Neural cell (in vitro differentiated cells): ENCODE measurements around the gene EN2. TPM values are rescaled to one million over a fixed set of nuclear protein-coding genes. Genes with fewer than 3 reads are reported as not detected.

Source experiments
- H2AFZ ChIP-seq: fragments of 200-600, 300-800 bp; sonication (generic), shearing (Covaris generic); 2 replicates; pipeline ENCODE4 v1.6.0; 2014; ENCODE audit warnings: low read depth, mild to moderate bottlenecking, antibody characterized with exemption, low read length, moderate library complexity
- H3F3A ChIP-seq: fragments of 200-600 bp; shearing (Covaris generic); 2 replicates; pipeline ENCODE4 v1.6.1; 2016; ENCODE audit warnings: mild to moderate bottlenecking, moderate library complexity, mixed read lengths, antibody characterized with exemption, low read length; ENCODE audit not compliant: insufficient read depth, poor library complexity, severe bottlenecking
- H3K27ac ChIP-seq: fragments of 200-600, 300-800 bp; sonication (generic), shearing (Covaris generic); 2 replicates; pipeline ENCODE4 v1.5.1; 2014; ENCODE audit warnings: mild to moderate bottlenecking, low read length, moderate library complexity
- H3K27me3 ChIP-seq: fragments of 300-800, 200-600 bp; sonication (generic), shearing (Covaris generic); 2 replicates; pipeline ENCODE4 v1.6.0; 2014; ENCODE audit warnings: mild to moderate bottlenecking, low read depth, low read length, moderate library complexity; ENCODE audit not compliant: insufficient read depth
- H3K36me3 ChIP-seq: fragments of 300-800, 200-600 bp; sonication (generic), shearing (Covaris generic); 2 replicates; pipeline ENCODE4 v1.5.1; 2014; ENCODE audit warnings: mild to moderate bottlenecking, antibody characterized with exemption, low read length, moderate library complexity; ENCODE audit not compliant: insufficient read depth
- H3K4me2 ChIP-seq: fragments of 300-800, 200-600 bp; sonication (generic), shearing (Covaris generic); 2 replicates; pipeline ENCODE4 v1.6.0; 2014; ENCODE audit warnings: mild to moderate bottlenecking, low read length
- H3K4me3 ChIP-seq: fragments of 300-800, 200-600 bp; sonication (generic), shearing (Covaris generic); 2 replicates; pipeline ENCODE4 v1.5.1; 2014; ENCODE audit warnings: mild to moderate bottlenecking, low read length, moderate library complexity
- H3K79me2 ChIP-seq: fragments of 200-600 bp; shearing (Covaris generic); replicated peaks from 2 replicates; pipeline ENCODE4 v1.6.0; 2014; ENCODE audit warnings: mild to moderate bottlenecking, low read length, moderate library complexity; ENCODE audit not compliant: insufficient read depth
- H3K9ac ChIP-seq: fragments of 300-800, 200-600 bp; sonication (generic), shearing (Covaris generic); 2 replicates; pipeline ENCODE4 v1.6.1; 2016; ENCODE audit warnings: mild to moderate bottlenecking, low read length, mixed read lengths
- H3K9me2 ChIP-seq: fragments of 200-600 bp; shearing (Covaris generic); 2 replicates; pipeline ENCODE4 v1.6.1; 2016; ENCODE audit warnings: mild to moderate bottlenecking, low read length, mixed read lengths; ENCODE audit not compliant: insufficient read depth
- H3K9me3 ChIP-seq: fragments of 200-600, 300-800 bp; sonication (generic), shearing (Covaris generic); 2 replicates; pipeline ENCODE4 v1.6.1; 2016; ENCODE audit warnings: mild to moderate bottlenecking, mixed run types, low read length, moderate library complexity, mixed read lengths
- H4K20me1 ChIP-seq: fragments of 200-600 bp; shearing (Covaris generic); 2 replicates; pipeline ENCODE4 v1.6.1; 2016; ENCODE audit warnings: mild to moderate bottlenecking, mixed run types; ENCODE audit not compliant: insufficient read depth
- CTCF ChIP-seq: fragments of 450-650 bp; IDR thresholded peaks from 2 replicates; pipeline ENCODE4 v1.5.1; 2014; ENCODE audit warnings: antibody characterized with exemption, mild to moderate bottlenecking, moderate library complexity; ENCODE audit not compliant: poor library complexity, severe bottlenecking
- EP300 ChIP-seq: fragments of 450-650 bp; conservative IDR thresholded peaks from 2 replicates; pipeline ENCODE4 v1.6.1; 2014; ENCODE audit warnings: antibody characterized with exemption, mild to moderate bottlenecking, moderate library complexity; ENCODE audit not compliant: poor library complexity, severe bottlenecking
- EZH2 ChIP-seq: fragments of 200-600, 300-800 bp; shearing (Covaris generic), sonication (generic); IDR thresholded peaks from 2 replicates; pipeline ENCODE4 v1.6.1; 2014; ENCODE audit warnings: antibody characterized with exemption, low read length, borderline replicate concordance, mild to moderate bottlenecking; ENCODE audit not compliant: insufficient read depth, poor library complexity, severe bottlenecking
- MXI1 ChIP-seq: fragments of 450-650 bp; conservative IDR thresholded peaks from 2 replicates; pipeline ENCODE4 v1.6.1; 2014; ENCODE audit warnings: antibody characterized with exemption, mild to moderate bottlenecking; ENCODE audit not compliant: poor library complexity, severe bottlenecking
- POLR2AphosphoS5 ChIP-seq: IDR thresholded peaks from 2 replicates; pipeline ENCODE4 v1.6.1; 2012
- RAD21 ChIP-seq: fragments of 450-650 bp; conservative IDR thresholded peaks from 2 replicates; pipeline ENCODE4 v1.6.1; 2014; ENCODE audit warnings: antibody characterized with exemption, mild to moderate bottlenecking, moderate library complexity
- REST ChIP-seq: IDR thresholded peaks from 2 replicates; pipeline ENCODE4 v1.6.1; 2012; ENCODE audit warnings: borderline replicate concordance
- SMC3 ChIP-seq: fragments of 450-650 bp; conservative IDR thresholded peaks from 2 replicates; pipeline ENCODE4 v1.6.1; 2014; ENCODE audit warnings: antibody characterized with exemption, mild to moderate bottlenecking, moderate library complexity; ENCODE audit not compliant: poor library complexity
- TAF1 ChIP-seq: IDR thresholded peaks from 2 replicates; pipeline ENCODE4 v1.6.1; 2012; ENCODE audit warnings: low read depth
- polyA plus RNA-seq: library from polyadenylated mRNA; depleted of rRNA; stranded (reverse); fragments of >200 nt; gene quantifications from 2 replicates; pipeline ENCODE4 v1.2.3, GENCODE V29; 2014

EN2 gene
- polyA plus RNA-seq, 1 donor from 2014 or later = not detected

- H3K4me2 ChIP-seq = no peak overlapping the region
- no peaks in the 10 kb centered on the region for H3F3A ChIP-seq
- no peak overlapping the region for H2AFZ ChIP-seq
- no peaks in the 10 kb centered on the region for H4K20me1 ChIP-seq
- H3K9ac ChIP-seq = no peak overlapping the region
- H3K4me3 ChIP-seq = no peak overlapping the region
- H3K79me2 ChIP-seq = no peaks in the 10 kb centered on the region
- H3K27me3 ChIP-seq = peaks cover 99% of the 10 kb centered on the region
- TF ChIP-seq TAF1 = no peak
- no peak for TF ChIP-seq POLR2AphosphoS5
- no peak for TF ChIP-seq MXI1
- TF ChIP-seq EZH2 = no peak
- TF ChIP-seq REST = no peak
- no peak for TF ChIP-seq EP300
- H3K9me2 ChIP-seq = no peaks in the 10 kb centered on the region
- H3K36me3 ChIP-seq = no peaks in the 10 kb centered on the region
- no peak overlapping the region for H3K27ac ChIP-seq
- no peaks in the 10 kb centered on the region for H3K9me3 ChIP-seq
These were observed 5.3 kb downstream of the EN2 start for GRCh38 chr7:155463114-155463811.

GRCh38 chr7:155464183-155464582 is 6.3 kb downstream of the EN2 start:
- no peaks in the 10 kb centered on the region for H4K20me1 ChIP-seq
- H3K27me3 ChIP-seq = peaks cover 100% of the 10 kb centered on the region

More at GRCh38 chr7:155464183-155464582, 6.3 kb downstream of the EN2 start:
- H3K36me3 ChIP-seq = no peaks in the 10 kb centered on the region
- H3K4me3 ChIP-seq = no peak overlapping the region
- no peaks in the 10 kb centered on the region for H3F3A ChIP-seq
- no peaks in the 10 kb centered on the region for H3K9me3 ChIP-seq
- no peak overlapping the region for H3K9ac ChIP-seq
- no peaks in the 10 kb centered on the region for H3K9me2 ChIP-seq
- no peak overlapping the region for H3K4me2 ChIP-seq
- H2AFZ ChIP-seq = no peak overlapping the region
- no peak for TF ChIP-seq RAD21
- TF ChIP-seq SMC3 = no peak
- no peak for TF ChIP-seq POLR2AphosphoS5
- no peak for TF ChIP-seq MXI1
- TF ChIP-seq CTCF = no peak
- no peak for TF ChIP-seq EZH2
- TF ChIP-seq EP300 = no peak
- TF ChIP-seq REST = no peak
- TF ChIP-seq TAF1 = no peak
- no peak overlapping the region for H3K27ac ChIP-seq
- H3K79me2 ChIP-seq = no peaks in the 10 kb centered on the region
